Heart right ventricle (tissue), 16 donors: Measurements from ENCODE around the gene COA8. TPM values are rescaled to one million over a fixed set of nuclear protein-coding genes. Genes with fewer than 3 reads are reported as not detected.
"Not testable (repeated sequence)": the region's sequence is repeated elsewhere in the genome, so short reads cannot be mapped to it uniquely, and the experiment has no call there.

Source experiments
- ATAC-seq, 8 donors: fragments of 200-7000 bp; cut with Tn5 transposase; one replicate each; pipeline ENCODE4 v1.9.1; 2020; ENCODE audit warnings: mild to moderate bottlenecking in 8 of 8, moderate library complexity in 8 of 8, moderate number of reproducible peaks in 1 of 8
- DNase-seq, 2 donors: peaks; one replicate each; pipeline ENCODE4 v3.0.0-alpha.2; 2020
- H3K27ac ChIP-seq, 10 donors: fragments of 200-600 bp; sonication (generic) in 2 of 10; one replicate each; pipeline versions ENCODE4 v1.5.0 to v1.8.0; 2020 to 2022; ENCODE audit warnings: mild to moderate bottlenecking in 3 of 10
- H3K27me3 ChIP-seq, 7 donors: fragments of 200-600 bp; one replicate each; pipeline ENCODE4 v1.8.0; 2021 to 2022; ENCODE audit warnings: mild to moderate bottlenecking in 2 of 7
- H3K36me3 ChIP-seq, 9 donors: fragments of 200-600 bp; sonication (generic) in 1 of 9; one replicate each; pipeline versions ENCODE4 v1.5.0 to v1.8.0; 2020 to 2022; ENCODE audit warnings: mild to moderate bottlenecking in 2 of 9
- H3K4me1 ChIP-seq, 9 donors: fragments of 200-600 bp; sonication (generic) in 1 of 9; one replicate each; pipeline versions ENCODE4 v1.5.0 to v1.8.0; 2020 to 2022; ENCODE audit warnings: mild to moderate bottlenecking in 4 of 9
- H3K4me3 ChIP-seq, 10 donors: fragments of 200-600 bp; sonication (generic) in 2 of 10; one replicate each; pipeline versions ENCODE4 v1.5.0 to v1.8.0; 2020 to 2022; ENCODE audit warnings: mild to moderate bottlenecking in 7 of 10, moderate library complexity in 2 of 10
- H3K9me3 ChIP-seq, 11 donors: fragments of 200-600 bp in 10 of 11; sonication (generic) in 2 of 11; one replicate each; pipeline versions ENCODE4 v1.5.0 to v1.8.0; 2013 to 2022; ENCODE audit warnings: mild to moderate bottlenecking in 2 of 11, control low read depth in 1 of 11, moderate library complexity in 1 of 11
- CTCF ChIP-seq, 9 donors: fragments of 200-600 bp; sonication (generic) in 2 of 9; IDR thresholded peaks; one replicate each; pipeline versions ENCODE4 v1.5.0 to v1.8.0; 2021 to 2022; ENCODE audit warnings: antibody characterized with exemption in 9 of 9, mild to moderate bottlenecking in 5 of 9, moderate library complexity in 1 of 9
- WGBS, 2 donors: extraction: QIAGEN DNeasy Blood & Tissue Kit; methylation state at CpG; one replicate each; pipeline ENCODE4 v1.1.7; 2013; ENCODE audit warnings: inconsistent platforms in 1 of 2; 5-methylcytosine and 5-hydroxymethylcytosine counted together
- intact Hi-C, 10 donors: fragments of 100-400 bp; cut with DNase I; formaldehyde crosslinking; loops; one replicate each; pipeline versions ENCODE4 v1.11.1 to v1.14.2; 2022
- polyA plus RNA-seq, 2 donors: library from polyadenylated mRNA; stranded (reverse); fragments of 200-250 nt; gene quantifications; one replicate each; pipeline ENCODE4 v1.2.3, GENCODE V29; 2013
- total RNA-seq, 10 donors: library from RNA; stranded (reverse); fragmentation: NEBNext Ultra II Directional in 3 of 10; extraction: Animal tissue kit (Norgen Biotek cat#: 25700) in 3 of 10; gene quantifications; one replicate each; pipeline versions ENCODE4 v1.2.1 to v1.2.4, GENCODE V29; 2021 to 2023
- donor health status: Arrhythmogenic right ventricular cardiomyopathy.
- donor health status: ischemic (EF 13 %, LVEDD 7.1; RV severe dilation, severe dysfunction).
- donor health status: healthy with polysubstance abuse.
- donor health status: DM: no; HTN: yes; CAD: no.
- donor health status: DM: no; HTN: no; CAD: no.
- donor health status: ischemic (EF 25% LVEDD 6.9; RV normal size, moderate dysfunction).
- donor health status: ischemic (EF 25% LVEDD 5.7; RV mildly dilated, moderate dysfunction).
- donor health status: healthy.
- donor health status: DM: yes; HTN: yes; CAD: no.
- donor health status: Ischemic cardiomyopathy.
- donor health status: ischemic (EF 35%, LVEDD 5.7; RV mildly dilated, moderate dysfunction).
- donor health status: nonischemic (EF 11% LVEDD 7.7; RV severe dilation, severe dysfunction).
- donor health status: DM: yes; HTN: yes; CAD: no.
- donor health status: PGD.
- donor health status: ischemic (EF 29% LVEDD 5.4; RV normal size, mild dysfunction).
- donor health status: nonischemic (EF 23%, LVEDD 6.1; RV moderate dilation, normal function).

COA8 gene
- total and polyA plus RNA-seq, 12 donors = 33.3 to 141 (median 43.8) TPM

- no peaks in the 10 kb centered on the region for H3K36me3 ChIP-seq
- peak overlapping the region in 5 of 10 donors; percentile 39 to 63 (median 54) for H3K27ac ChIP-seq
- H3K4me1 ChIP-seq = peaks cover 11 to 26% (median 22%) of the 10 kb centered on the region in 9 donors
- H3K4me3 ChIP-seq = peak overlapping the region in 9 of 10 donors; percentile 2 to 43 (median 37)
- 4 to 7% methylated on average over 25 of the region's 25 CpGs for WGBS, 2 donors
- DNase-seq (peak; percentile 66 to 85), ATAC-seq (peak; percentile 81 to 94 (median 93))
- peak in 6 of 9 donors; percentile 23 to 63 (median 40) for TF ChIP-seq CTCF (IDR thresholded peaks at IDR 0.05)
- intact Hi-C loops = no loop called here
- peaks cover 0 to 11% (median 0%) of the 10 kb centered on the region in 7 donors for H3K27me3 ChIP-seq
- H3K9me3 ChIP-seq = peaks cover 0 to 18% (median 11%) of the 10 kb centered on the region in 11 donors
Measured at GRCh38 chr14:103606963-103607668, 44.4 kb downstream of the COA8 start.

GRCh38 chr14:103607822-103608221, 45.1 kb downstream of the COA8 start:
- Histone ChIP-seq H3K27me3 (peaks cover 0 to 11% (median 0%) of the 10 kb centered on the region in 7 donors), H3K4me1 (peaks cover 11 to 26% (median 22%) of the 10 kb centered on the region in 9 donors), H3K27ac (peak overlapping the region in 4 of 10 donors; percentile 39 to 63 (median 47)), H3K9me3 (peaks cover 0 to 18% (median 11%) of the 10 kb centered on the region in 11 donors), H3K4me3 (peak overlapping the region in 8 of 10 donors; percentile 6 to 43 (median 38)), H3K36me3 (no peaks in the 10 kb centered on the region)
- 20 to 27% methylated on average over 15 of the region's 15 CpGs for WGBS, 2 donors
- DNase-seq (no peak), ATAC-seq (peak in 5 of 8 donors; percentile 1 to 26 (median 7))
- no peak for TF ChIP-seq CTCF (IDR thresholded peaks at IDR 0.05)
- intact Hi-C loops = no loop called here

GRCh38 chr14:103609081-103609480, 46.3 kb downstream of the COA8 start:
- intact Hi-C loops, DNase-seq, ATAC-seq, H3K36me3 ChIP-seq, H3K4me3 ChIP-seq, H3K27ac ChIP-seq: not testable (repeated sequence)
- 92 to 94% methylated on average over 4 of the region's 4 CpGs for WGBS, 2 donors
- Histone ChIP-seq H3K27me3 (peaks cover 0 to 11% (median 0%) of the 10 kb centered on the region in 7 donors), H3K9me3 (peaks cover 0 to 18% (median 11%) of the 10 kb centered on the region in 11 donors), H3K4me1 (peaks cover 11 to 26% (median 22%) of the 10 kb centered on the region in 9 donors)

GRCh38 chr14:103611215-103611614, 48.5 kb downstream of the COA8 start:
- WGBS, 2 donors = 92 to 94% methylated on average over 2 of the region's 2 CpGs
- Histone ChIP-seq H3K4me1 (peaks cover 11 to 25% (median 22%) of the 10 kb centered on the region in 9 donors), H3K27ac (no peak overlapping the region), H3K4me3 (no peak overlapping the region), H3K36me3 (no peaks in the 10 kb centered on the region), H3K27me3 (peaks cover 0 to 11% (median 0%) of the 10 kb centered on the region in 7 donors), H3K9me3 (peaks cover 0 to 18% (median 11%) of the 10 kb centered on the region in 11 donors)
- DNase-seq (no peak), ATAC-seq (no peak)
- no peak for TF ChIP-seq CTCF (IDR thresholded peaks at IDR 0.05)
- intact Hi-C loops = no loop called here
